HepG2 (cell line): ENCODE data around the gene ECEL1. TPM values are rescaled to one million over a fixed set of nuclear protein-coding genes. Genes with fewer than 3 reads are reported as not detected.

Experiments
- AKAP8 ChIP-seq: sonication (generic); formaldehyde crosslinking; IDR thresholded peaks from 2 replicates; pipeline ENCODE4 v1.5.1; 2020; ENCODE audit warnings: mild to moderate bottlenecking, missing genetic modification reagents
- ARID2 ChIP-seq: sonication (generic); formaldehyde crosslinking; IDR thresholded peaks from 2 replicates; pipeline ENCODE4 v1.8.1; 2022; ENCODE audit warnings: mild to moderate bottlenecking, missing genetic modification reagents, borderline replicate concordance
- ARID4A ChIP-seq: sonication (generic); formaldehyde crosslinking; IDR thresholded peaks from 2 replicates; pipeline ENCODE4 v1.5.0; 2020; ENCODE audit warnings: mild to moderate bottlenecking, missing genetic modification reagents, borderline replicate concordance
- CBX5 ChIP-seq: sonication (generic); formaldehyde crosslinking; IDR thresholded peaks from 2 replicates; pipeline ENCODE4 v1.4.0; 2020; ENCODE audit warnings: missing genetic modification reagents, borderline replicate concordance
- GPN1 ChIP-seq: sonication (generic); formaldehyde crosslinking; IDR thresholded peaks from 2 replicates; pipeline ENCODE4 v1.5.1; 2020; ENCODE audit warnings: missing genetic modification reagents, borderline replicate concordance
- HMGXB4 ChIP-seq, 2 experiments: sonication (generic) in 1 of 2; formaldehyde crosslinking in 1 of 2; IDR thresholded peaks; 2 replicates each; pipeline versions ENCODE4 v1.4.0 to v1.6.1; 2018 to 2020; ENCODE audit warnings: missing genetic modification reagents in 2 of 2, borderline replicate concordance in 1 of 2, low read depth in 1 of 2, mild to moderate bottlenecking in 1 of 2, missing biosample characterization in 1 of 2
- IKZF5 ChIP-seq: IDR thresholded peaks from 2 replicates; pipeline ENCODE4 v1.6.1; 2018; ENCODE audit warnings: missing genetic modification reagents, mild to moderate bottlenecking, missing compliant biosample characterization
- JUND ChIP-seq: sonication (generic); formaldehyde crosslinking; IDR thresholded peaks from 2 replicates; pipeline ENCODE4 v1.8.0; 2022; ENCODE audit warnings: mild to moderate bottlenecking, missing genetic modification reagents
- LRRFIP1 ChIP-seq: sonication (generic); formaldehyde crosslinking; conservative IDR thresholded peaks from 2 replicates; pipeline ENCODE4 v1.4.0; 2020; ENCODE audit warnings: missing genetic modification reagents
- MAFF ChIP-seq: IDR thresholded peaks from 2 replicates; pipeline ENCODE4 v1.6.1; 2011; ENCODE audit warnings: low read depth, low read length, improper control_type of control experiment
- MBD4 ChIP-seq: IDR thresholded peaks from 2 replicates; pipeline ENCODE4 v1.6.1; 2012; ENCODE audit warnings: low read length, inconsistent platforms, borderline replicate concordance
- MLX ChIP-seq: IDR thresholded peaks from 2 replicates; pipeline ENCODE4 v1.6.1; 2016
- TEAD3 ChIP-seq: optimal IDR thresholded peaks from 2 replicates; pipeline ENCODE3; 2016; ENCODE audit warnings: borderline replicate concordance
- ZKSCAN5 ChIP-seq: sonication (generic); formaldehyde crosslinking; IDR thresholded peaks from 2 replicates; pipeline ENCODE4 v1.5.1; 2020; ENCODE audit warnings: mild to moderate bottlenecking, missing genetic modification reagents
- ZNF234 ChIP-seq: sonication (generic); formaldehyde crosslinking; conservative IDR thresholded peaks from 2 replicates; pipeline ENCODE4 v1.5.1; 2020; ENCODE audit warnings: mild to moderate bottlenecking, missing genetic modification reagents
- ZNF44 ChIP-seq: sonication (generic); formaldehyde crosslinking; IDR thresholded peaks from 2 replicates; pipeline ENCODE4 v1.5.1; 2020; ENCODE audit warnings: mild to moderate bottlenecking, missing genetic modification reagents
- ZNF546 ChIP-seq: sonication (generic); formaldehyde crosslinking; conservative IDR thresholded peaks from 2 replicates; pipeline ENCODE4 v1.8.1; 2023; ENCODE audit warnings: mild to moderate bottlenecking, missing genetic modification reagents
- ZSCAN12 ChIP-seq: sonication (generic); formaldehyde crosslinking; IDR thresholded peaks from 2 replicates; pipeline ENCODE4 v1.9.0; 2021; ENCODE audit warnings: mild to moderate bottlenecking, missing genetic modification reagents
- ZSCAN21 ChIP-seq: sonication (generic); formaldehyde crosslinking; IDR thresholded peaks from 2 replicates; pipeline ENCODE4 v1.8.0; 2022; ENCODE audit warnings: mild to moderate bottlenecking, missing genetic modification reagents, moderate library complexity, borderline replicate concordance
- polyA plus RNA-seq, 8 experiments: library from polyadenylated mRNA; depleted of rRNA in 3 of 8; stranded (reverse) in 7 of 8; unstranded in 1 of 8; fragments of >200 nt; fragmentation: Illumina TruSeq in 4 of 8; extraction: Trizol in 4 of 8; gene quantifications; 2 replicates each; pipeline versions ENCODE4 v1.2.1 to v1.2.3, GENCODE V29; 2011 to 2016; ENCODE audit warnings: low read depth in 4 of 8, missing spikeins in 1 of 8, mixed read lengths in 1 of 8; ENCODE audit not compliant: insufficient read depth in 1 of 8
- total RNA-seq, 5 experiments: library from RNA; depleted of rRNA; stranded (reverse); fragments of >200 nt; fragmentation: Illumina TruSeq; extraction: Trizol; gene quantifications; 2 replicates each; pipeline ENCODE4 v1.2.3, GENCODE V29; 2016; ENCODE audit warnings: low read depth in 1 of 5

The ECEL1 gene
- total and polyA plus RNA-seq, 2 of the 13 experiments (the other 11 are each of a cell fraction or from before 2014, with no cell fraction given) = not detected

GRCh38 chr2:232444409-232445148 lies 43.1 kb downstream of the ECEL1 start (continued):
- TF ChIP-seq HMGXB4 (CRISPR knock-in tag; IDR thresholded peaks at IDR 0.05; ENCODE audit: borderline replicate concordance in 1 of 2, low read depth in 1 of 2) = no peak
- no peak for TF ChIP-seq IKZF5 (CRISPR knock-in tag)
- no peak for TF ChIP-seq ZNF546 (CRISPR knock-in tag)
- TF ChIP-seq ZNF44 (CRISPR knock-in tag) = no peak
- TF ChIP-seq ARID4A = peak; percentile 8; the same call in 1 of the 2 replicates
- no peak for TF ChIP-seq AKAP8 (CRISPR knock-in tag)
- TF ChIP-seq MLX (CRISPR knock-in tag) = no peak
- no peak for TF ChIP-seq GPN1 (CRISPR knock-in tag)
- no peak for TF ChIP-seq ZNF234 (CRISPR knock-in tag)
- no peak for TF ChIP-seq LRRFIP1
- no peak for TF ChIP-seq TEAD3 (CRISPR knock-in tag)
- TF ChIP-seq ZSCAN12 (CRISPR knock-in tag) = no peak
- no peak for TF ChIP-seq ZKSCAN5 (CRISPR knock-in tag)
- TF ChIP-seq MBD4 = no peak
- no peak for TF ChIP-seq ARID2 (CRISPR knock-in tag)
- TF ChIP-seq MAFF = no peak
- no peak for TF ChIP-seq CBX5
- 0 out of 2 replicates have a peak, but pooled peaks have one; percentile 18 for TF ChIP-seq ZSCAN21 (CRISPR knock-in tag)
- 0 out of 2 replicates have a peak, but pooled peaks have one; percentile 50 for TF ChIP-seq JUND (CRISPR knock-in tag)
